Peyer's patch (tissue), 4 donors: ENCODE results near the gene DHRS1.

Experiments
- POLR2A ChIP-seq, 2 donors: fragments of 450-650 bp; IDR thresholded peaks; one replicate each; pipeline ENCODE4 v1.5.1; 2017; ENCODE audit warnings: antibody characterized with exemption in 2 of 2, mild to moderate bottlenecking in 2 of 2, moderate library complexity in 2 of 2
- TF ChIP-seq, protein P1 (sequence below), 6 experiments: fragments of 450-650 bp in 4 of 6; fragments of 200-600 bp in 2 of 6; sonication (generic) in 1 of 6; IDR thresholded peaks; one replicate each; pipeline ENCODE4 v1.5.1; 2017 to 2019; ENCODE audit warnings: antibody characterized with exemption in 6 of 6, mild to moderate bottlenecking in 3 of 6, moderate library complexity in 1 of 6

DNA sequence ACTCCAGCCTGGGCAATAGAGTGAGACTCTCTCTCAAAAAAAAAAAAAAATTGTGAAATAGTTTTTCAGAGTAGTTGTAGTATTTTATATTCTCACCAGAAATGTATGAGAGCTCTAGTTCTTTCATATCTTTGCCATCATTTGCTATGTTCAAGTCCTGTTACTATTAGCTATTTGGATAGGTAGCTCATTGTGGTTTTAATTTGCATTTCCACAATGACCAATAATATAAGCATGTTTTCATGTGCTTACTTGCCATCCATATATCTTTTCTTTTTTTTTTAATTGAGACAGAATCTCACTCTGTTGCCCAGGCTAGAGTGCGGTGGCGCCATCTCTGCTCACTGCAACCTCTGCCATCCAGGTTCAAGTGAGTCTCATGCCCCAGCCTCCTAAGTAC lies 48.6 kb upstream of the DHRS1 start:
- no peak for TF ChIP-seq POLR2A (IDR thresholded peaks at IDR 0.05)
- TF ChIP-seq, protein P1, sequence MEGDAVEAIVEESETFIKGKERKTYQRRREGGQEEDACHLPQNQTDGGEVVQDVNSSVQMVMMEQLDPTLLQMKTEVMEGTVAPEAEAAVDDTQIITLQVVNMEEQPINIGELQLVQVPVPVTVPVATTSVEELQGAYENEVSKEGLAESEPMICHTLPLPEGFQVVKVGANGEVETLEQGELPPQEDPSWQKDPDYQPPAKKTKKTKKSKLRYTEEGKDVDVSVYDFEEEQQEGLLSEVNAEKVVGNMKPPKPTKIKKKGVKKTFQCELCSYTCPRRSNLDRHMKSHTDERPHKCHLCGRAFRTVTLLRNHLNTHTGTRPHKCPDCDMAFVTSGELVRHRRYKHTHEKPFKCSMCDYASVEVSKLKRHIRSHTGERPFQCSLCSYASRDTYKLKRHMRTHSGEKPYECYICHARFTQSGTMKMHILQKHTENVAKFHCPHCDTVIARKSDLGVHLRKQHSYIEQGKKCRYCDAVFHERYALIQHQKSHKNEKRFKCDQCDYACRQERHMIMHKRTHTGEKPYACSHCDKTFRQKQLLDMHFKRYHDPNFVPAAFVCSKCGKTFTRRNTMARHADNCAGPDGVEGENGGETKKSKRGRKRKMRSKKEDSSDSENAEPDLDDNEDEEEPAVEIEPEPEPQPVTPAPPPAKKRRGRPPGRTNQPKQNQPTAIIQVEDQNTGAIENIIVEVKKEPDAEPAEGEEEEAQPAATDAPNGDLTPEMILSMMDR (IDR thresholded peaks at IDR 0.05), result no peak
